ENCODE measurements around the gene HTT.

DNA sequence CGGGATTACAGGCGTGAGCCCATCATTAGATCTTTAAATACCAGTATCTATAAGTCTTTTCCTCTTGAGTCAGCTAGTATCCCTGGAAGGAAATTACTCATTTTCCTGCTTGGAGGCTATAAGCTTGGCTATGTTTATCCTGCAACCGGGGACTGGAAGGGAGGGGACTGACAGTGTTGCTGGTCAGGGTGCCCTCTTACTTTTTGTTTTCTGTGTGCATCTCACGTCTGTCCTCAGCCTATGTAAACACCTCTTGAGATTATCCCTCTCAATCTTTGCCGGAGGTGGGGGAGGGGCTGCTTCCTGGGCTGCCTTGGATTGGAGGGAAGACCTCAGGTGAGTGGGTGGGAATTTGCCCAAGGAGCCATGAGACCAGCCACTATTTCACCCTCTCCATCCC is 37.0 kb downstream of the HTT start:
- TF ChIP-seq POLR2A (IDR thresholded peaks at IDR 0.05; ENCODE audit: low read length) = no peak
- no peak for TF ChIP-seq GATA1 (IDR thresholded peaks at IDR 0.05; ENCODE audit: low read depth, low read length)
